CD4-positive, alpha-beta T cell treated with Interleukin-17A for 1 hour (primary cell): Measurements from ENCODE around the gene PGM2.
"Not testable (repeated sequence)": the region's sequence is repeated elsewhere in the genome, so short reads cannot be mapped to it uniquely, and the experiment has no call there.

ENCODE experiments used
- DNase-seq: peaks from one replicate; pipeline ENCODE4 v3.0.0-alpha.2; 2020

Gene PGM2

DNA sequence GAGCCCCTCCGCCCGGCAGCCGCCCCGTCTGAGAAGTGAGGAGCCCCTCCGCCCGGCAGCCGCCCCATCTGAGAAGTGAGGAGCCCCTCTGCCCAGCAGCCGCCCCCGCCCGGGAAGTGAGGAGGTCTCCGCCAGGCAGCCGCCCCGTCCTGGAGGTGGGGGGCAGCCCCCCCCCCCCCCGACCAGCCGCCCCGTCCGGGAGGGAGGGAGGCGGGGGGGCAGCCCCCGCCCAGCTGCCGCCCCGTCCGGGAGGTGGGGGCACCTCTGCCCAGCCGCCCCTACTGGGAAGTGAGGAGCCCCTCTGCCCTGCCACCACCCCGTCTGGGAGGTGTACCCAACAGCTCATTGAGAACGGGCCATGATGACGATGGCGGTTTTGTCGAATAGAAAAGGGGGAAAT lies 6.0 kb upstream of the PGM2 start:
- not testable (repeated sequence) for DNase-seq

DNA sequence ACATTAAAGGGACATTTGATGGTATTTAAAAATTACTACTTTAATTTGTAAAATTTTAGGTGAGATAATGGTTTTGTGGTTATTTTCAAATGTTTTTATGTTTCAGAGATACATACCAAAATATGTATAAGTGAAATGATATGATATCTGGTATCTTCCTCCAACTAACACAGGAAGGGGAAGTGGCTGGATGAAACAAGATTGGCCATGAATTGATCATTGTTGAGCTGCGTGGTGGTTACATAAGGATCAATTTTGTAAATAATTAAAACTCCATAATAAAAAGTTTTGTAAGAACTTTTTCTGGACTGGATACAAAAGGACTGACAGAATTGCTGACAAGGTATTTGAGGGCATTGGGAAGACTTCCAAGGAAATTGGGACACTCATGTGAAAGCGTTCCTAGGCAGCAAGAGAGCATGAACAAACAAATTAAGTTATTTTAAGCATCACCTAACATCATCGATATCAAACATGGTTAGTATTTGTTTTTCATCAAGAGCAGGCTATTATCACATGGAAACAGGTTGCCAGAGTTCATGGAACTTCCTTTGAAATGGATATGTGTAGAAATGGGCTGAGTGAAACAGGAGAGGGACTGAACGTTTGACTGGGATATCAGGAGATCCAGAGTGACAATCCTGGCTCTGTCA lies 4.4 kb upstream of the PGM2 start:
- no peak for DNase-seq

DNA sequence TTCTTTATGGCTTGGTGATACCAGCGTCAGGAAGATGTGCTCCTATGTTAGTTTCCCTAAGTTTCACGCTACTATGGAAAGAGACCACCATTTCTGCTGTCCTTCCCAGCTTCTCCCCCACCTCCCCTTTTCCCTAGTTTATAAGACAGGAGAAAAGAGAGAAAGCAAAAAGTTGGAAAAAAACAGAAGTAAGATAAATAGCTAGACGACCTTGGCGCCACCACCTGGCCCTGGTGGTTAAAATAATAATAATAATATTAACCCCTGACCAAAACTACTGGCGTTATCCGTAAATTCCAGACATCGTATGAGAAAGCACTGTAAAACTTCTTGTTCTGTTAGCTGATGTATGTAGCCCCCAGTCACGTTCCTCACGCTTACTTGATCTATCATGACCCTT lies 985 bp upstream of the PGM2 start:
- not testable (repeated sequence) for DNase-seq

DNA sequence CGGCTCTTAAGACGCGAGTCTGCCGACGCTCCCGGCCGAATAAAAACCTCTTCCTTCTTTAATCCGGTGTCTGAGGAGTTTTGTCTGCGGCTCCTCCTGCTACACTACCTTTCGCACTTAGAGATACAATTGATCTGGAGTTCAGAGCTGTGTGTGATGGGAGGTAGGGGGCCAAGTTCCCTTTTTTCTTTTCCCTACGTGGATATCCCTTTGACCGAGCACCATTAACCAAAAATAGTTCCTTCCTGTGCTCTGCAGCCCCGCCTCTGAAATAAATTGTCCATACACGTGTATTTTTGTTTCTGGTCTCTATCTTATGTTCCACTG lies 555 bp upstream of the PGM2 start:
- DNase-seq = no peak

DNA sequence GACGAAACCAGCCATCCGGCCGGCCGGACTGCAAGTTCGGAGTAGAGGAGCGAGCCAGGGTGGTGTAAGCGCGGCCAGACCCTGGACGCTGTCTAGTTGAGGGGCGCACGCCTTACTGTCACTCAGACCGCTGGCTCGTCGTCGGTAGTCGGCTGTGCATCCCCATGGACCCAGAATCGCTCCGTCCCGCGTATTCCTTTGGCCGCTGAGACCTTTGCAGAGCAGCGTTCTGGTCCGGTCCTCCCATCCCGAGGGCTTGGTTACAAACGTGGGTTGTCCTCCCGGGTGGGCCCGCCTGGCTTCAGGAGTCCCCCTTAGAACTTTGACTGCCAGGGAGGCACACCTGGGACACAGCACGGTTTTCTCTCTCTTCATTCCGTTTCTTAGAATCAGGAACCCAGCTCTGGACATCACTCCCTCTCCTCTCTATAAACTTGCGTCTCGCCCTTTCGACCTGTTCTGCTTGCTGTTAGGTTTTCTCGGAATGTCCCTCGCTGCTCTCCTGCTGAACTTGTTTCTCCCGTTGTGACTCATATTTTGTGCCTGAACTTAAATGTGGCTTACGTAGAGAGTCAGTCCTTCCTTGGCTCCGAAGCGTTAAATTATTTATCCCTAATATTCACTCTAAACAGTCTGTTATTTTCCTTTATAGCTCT lies 672 bp downstream of the PGM2 start:
- no peak for DNase-seq

DNA sequence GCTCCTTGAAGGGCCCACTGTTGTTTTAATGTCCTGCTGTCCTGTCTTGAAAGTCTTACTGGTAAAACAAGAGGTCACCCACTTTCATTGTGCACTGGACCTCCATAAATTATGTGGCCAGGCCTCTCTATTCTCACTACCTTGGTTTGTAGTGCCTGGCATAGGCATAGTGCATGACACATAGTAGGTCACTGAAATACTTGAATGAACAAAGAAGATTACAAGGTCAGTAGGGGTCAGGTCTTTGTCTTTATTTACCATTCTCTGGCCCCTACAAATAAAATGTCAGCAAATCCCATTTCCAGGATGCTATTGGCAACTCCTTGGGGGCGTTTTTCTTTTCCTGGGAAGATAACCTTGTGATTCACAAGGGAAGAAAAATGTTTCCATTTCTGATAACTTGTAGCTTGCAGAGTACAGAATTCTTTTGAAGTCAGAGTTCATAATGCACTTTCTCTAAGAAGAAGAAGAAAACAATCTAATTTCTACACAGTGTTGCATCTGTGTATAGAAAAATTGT lies 1.4 kb downstream of the PGM2 start:
- no peak for DNase-seq

DNA sequence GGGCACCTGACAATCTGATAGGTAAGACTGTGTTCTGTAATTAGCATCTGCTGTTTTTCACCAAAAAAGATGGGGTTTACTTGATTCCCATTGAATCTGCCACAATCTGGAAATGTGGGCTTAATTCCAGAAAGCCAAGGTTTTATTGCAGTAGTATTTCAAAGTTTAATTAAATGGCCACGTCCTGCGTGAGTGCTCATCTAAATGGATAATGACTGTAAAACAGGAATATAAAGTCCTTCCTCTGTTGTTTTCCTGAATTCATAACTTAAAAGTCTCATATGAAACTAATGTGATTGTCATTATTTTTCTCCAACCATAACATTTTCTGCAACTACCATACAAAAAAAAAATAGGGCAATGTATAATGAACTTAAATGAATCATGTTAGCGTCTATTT lies 2.4 kb downstream of the PGM2 start:
- DNase-seq = no peak

DNA sequence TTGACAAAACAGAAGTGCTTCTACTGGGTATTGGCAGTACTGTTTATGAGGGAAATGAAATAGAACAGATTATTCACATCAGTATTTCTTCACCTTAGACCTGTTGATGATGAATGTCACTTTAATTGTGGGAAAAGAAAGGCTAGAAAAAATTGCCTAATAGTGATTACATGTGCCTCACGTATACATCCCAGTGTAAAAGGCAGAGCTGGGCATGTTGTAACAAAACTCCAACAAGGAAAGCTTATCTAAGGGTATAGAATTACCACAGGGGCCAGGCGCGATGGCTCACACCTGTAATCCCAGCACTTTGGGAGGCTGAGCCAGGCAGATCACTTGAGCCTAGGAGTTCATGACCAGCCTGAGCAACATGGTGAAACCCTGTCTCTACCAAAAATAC lies 4.2 kb downstream of the PGM2 start:
- DNase-seq = no peak

DNA sequence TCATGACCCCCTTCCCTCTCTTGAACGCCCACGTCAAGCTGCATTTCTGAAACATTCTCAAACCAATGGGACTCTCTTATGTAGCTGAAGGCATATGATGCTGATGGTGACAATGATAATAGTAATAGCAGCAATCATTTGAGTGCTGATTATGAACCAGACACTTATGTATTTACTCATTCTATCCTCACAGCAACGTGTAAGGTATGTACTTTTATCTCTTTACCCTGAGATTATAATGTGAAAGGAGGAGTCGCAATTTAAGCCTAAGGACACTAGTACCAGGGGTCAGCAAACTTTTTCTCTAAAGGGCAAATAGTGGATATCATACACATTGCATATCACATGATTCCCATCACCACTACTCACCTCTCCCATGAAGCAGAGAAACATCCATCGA lies 8.5 kb downstream of the PGM2 start:
- DNase-seq = no peak

DNA sequence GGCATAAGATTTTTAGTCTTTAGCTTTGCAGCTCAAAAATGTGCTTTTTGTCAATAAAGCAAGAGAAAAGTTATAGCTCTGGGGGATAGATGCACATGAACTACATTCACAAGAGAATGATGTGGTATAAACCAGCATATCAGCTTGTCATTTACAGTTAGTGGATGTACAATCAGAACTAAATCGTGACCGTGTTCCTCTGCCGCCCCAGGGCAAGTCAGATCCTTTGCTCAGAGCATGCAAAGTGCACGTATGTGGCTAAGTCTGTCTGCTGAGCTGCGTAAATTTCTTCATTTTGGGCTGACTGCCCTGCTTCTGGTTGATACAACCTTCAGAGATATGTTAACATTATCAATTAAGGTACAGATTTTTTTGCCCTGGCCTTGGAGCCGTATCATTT lies 9.3 kb downstream of the PGM2 start:
- no peak for DNase-seq

DNA sequence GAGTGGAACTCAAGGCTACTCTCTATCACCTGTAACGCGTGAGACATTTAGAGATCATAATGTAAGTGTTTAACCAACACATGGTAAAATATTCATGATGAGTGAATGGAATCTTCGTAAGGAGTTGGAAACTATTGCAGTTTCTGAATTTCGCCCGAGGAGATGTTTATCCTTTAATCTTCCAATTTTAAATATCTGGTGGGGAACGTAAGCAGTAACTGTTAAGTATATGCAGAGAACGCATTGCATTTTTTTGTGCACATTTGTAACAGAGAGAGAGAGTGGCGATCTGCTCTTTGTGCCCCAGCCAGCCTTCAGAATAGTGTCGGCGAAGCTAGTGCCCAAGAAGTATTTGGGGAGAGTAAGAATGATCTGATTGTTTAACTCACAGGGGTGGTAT lies 9.8 kb downstream of the PGM2 start:
- DNase-seq = no peak

DNA sequence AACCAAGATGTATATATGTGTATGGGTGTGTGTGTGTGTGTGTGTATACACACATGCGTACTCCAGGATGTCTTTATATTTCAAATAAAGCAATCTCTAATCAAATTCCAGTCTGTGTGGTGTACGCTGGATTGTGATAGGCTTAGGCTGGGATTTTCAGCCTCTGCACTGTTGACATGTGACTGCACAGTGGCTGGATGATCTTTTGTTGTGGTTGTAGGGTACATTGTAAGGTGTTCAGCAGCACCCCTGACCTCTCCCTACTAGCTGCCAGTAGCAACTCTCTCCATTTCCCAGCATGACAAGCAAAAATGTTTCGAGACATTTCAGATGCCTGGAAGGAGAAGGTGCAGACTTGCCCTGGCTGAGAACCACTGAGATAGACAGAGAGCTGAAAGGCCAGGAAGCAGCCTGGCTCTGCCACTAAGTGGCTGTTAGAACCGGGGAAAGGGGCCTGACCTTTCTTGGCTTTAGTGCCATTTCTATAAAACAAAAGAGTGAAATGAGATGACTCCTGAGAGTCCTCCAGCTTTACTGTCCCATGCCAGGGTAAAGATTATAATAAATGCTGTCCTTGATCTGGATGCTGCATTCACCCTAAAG lies 10.5 kb downstream of the PGM2 start:
- no peak for DNase-seq

DNA sequence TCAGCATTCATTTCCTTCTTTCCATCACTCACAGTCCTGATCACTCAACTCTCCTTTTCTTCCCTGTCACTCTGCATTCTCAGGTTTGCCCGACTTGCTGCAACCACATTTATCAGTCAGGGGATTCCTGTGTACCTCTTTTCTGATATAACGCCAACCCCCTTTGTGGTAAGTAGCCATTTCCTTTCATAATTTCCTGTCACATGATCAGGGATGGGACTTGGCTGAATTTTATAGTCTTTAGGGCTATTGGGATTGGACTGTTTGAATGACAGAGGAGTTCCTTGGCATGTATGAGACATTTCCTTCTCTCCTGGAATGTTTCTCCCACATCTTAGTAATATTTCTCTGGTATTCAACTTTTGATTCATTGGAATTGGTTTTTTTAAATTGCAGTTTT lies 11.0 kb downstream of the PGM2 start:
- peak; percentile 13 for DNase-seq

DNA sequence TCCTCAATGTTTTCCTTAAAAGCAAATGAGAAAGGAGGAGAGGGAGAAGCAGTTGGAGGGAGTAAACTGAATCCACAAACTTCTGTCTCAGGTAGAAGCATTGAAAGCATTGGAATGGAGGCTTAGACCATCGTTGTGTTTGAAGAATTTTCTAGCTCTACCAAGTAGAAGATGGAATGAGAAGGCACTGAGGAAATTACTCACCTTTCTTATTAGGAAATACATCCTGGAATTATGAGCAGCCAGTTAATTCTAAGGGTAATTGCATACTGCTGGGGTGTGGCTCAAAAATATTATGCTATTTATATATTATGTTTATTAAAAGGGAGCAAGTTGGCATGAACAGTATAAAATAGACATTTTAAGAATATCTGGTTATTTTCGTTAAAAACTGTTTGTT lies 12.9 kb downstream of the PGM2 start:
- no peak for DNase-seq

DNA sequence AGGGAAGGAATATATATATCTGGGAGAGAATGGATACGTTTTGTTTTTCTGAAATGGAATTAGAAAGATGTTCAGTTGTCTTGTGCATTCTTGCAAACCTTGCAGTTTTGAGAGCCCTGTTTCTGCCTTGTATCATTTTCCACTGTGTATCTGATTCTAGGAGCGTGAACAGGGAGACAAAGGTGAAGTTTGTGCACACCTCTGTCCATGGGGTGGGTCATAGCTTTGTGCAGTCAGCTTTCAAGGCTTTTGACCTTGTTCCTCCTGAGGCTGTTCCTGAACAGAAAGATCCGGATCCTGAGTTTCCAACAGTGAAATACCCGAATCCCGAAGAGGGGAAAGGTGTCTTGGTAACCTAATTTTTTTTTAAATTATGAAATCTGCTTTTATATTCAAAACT lies 17.7 kb downstream of the PGM2 start:
- no peak for DNase-seq

DNA sequence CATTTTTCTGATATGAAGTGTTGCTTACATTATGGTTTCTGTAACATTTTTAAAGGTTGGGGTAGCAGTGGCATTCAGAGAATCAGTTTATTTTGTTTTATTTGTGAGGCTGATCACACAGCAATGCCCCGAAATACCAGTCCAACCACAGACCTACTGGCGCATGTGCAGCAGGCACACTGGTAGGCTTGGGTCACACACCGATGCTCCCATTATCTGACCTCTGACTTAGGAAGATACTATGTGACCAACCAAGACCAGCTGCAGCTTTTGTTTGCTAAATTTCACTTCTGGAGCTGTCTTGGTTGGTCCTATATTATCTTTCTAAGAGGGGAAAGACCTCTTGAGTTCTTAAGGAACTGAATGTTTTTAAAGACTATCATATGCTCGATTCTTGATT lies 18.7 kb downstream of the PGM2 start:
- no peak for DNase-seq

DNA sequence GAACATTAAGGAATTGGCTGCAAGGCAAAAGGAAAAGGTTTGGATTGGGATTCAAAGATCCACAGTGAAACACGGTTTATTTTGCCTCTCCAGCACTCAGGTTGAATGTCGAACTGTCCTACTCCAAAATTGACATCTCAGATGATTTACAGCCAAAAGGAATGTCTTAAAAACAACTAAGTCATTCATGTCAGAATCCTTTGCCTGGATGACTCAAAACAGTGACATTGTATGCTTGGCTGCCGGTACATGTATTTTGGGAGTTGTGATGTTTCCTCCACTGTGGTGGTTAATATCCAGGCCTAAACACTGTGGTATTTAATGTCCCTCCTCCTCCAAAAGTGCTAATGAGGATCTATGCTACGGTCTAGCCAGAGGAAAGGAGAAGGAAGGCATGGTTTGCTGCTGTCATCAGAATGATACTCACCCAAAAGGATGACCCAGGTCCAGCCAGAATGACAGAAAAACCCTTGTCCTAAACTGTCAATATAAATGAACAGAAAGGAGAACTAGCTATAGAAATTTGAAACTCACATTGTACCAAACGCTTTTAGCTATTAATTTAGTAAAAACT lies 20.9 kb downstream of the PGM2 start:
- DNase-seq = no peak

DNA sequence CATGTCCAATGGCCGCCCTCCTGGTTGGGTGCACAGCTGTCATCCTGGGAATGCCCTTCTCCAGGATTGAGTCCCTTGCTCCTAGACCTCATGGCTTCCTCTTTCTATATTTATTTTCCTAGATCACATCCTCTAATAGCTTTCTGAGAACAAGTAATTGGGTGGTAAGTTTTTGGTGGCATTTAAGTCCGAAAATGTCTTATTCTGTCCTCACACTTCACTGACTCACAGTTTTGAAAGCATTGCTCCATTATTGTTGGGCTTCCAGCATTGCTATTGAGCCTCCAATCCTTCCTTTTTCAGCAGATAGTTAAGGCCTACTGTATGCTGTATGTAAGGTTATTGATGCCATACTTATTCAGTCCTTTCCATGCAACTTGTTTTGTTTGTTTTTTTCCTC lies 25.9 kb downstream of the PGM2 start:
- DNase-seq = no peak

DNA sequence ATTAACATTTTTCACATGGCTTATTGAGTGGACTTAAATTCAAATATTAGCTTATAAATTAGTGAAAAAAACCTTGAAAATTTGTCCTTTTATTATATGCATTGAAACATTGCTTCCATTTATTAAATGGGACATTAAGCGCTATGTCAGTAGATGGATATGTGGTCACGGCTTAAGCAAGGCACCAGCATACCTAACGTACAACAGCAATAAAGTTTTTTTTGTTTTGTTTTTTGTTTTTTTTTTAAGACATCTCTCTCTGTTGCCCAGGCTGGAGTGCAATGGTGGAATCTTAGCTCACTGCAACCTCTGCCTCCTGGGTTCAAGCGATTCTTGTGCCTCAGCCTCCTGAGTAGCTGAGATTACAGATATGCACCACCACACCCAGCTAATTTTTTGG lies 31.6 kb downstream of the PGM2 start:
- no peak for DNase-seq

DNA sequence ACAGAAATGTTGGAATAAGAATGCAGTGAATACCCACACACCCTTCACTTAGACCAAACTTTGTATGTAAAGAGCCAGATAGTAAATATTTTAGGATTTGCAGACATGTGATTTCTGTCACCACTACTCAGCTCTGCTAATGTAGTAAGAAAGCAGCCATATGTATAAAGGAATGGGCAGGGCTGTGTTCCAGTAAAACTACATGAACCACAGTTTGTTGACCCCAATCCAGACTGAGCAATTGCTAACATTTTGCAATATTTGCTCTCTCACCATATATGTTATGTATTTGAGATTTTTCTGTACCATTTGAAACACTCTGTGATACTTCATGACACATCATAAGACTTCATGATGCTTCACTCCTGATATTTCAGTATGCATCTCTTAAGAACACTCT lies 32.4 kb downstream of the PGM2 start:
- no peak for DNase-seq

DNA sequence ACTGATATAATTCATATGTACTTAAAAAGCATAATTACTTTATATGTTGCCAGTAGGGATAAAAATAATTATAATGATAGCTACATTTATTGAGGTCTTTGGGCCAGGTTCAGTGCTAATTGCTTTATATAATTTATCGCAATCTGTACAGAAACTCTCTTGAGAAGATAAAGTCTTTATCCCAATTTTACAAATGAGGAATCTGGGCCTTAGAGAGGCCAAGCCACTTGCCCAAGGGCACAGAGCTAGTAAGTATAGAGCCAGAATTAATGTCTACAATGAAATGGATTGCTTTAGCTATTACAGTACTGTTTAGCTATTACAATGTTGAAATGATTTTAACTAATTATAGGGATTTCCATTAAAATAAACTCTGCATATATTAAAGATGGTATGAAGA lies 33.8 kb downstream of the PGM2 start:
- no peak for DNase-seq

DNA sequence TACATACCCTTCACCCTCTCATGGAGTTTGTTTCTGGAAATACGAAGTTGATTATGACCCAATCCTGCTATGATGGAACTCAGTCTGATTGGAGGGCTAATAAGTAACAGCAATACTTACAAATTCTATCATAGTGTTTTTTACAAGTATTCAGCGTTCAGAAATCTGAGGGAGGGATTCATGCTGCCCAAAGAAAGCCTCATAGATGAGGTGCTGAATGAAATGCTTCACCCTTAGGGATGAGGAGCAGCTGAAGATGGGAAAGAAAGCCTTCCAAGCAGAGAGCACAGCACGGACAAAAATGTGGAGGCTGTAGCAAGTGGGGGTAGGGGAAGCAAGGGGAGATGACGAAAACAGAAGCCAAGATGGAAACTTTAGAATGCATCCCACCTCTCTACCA lies 36.5 kb downstream of the PGM2 start:
- no peak for DNase-seq

DNA sequence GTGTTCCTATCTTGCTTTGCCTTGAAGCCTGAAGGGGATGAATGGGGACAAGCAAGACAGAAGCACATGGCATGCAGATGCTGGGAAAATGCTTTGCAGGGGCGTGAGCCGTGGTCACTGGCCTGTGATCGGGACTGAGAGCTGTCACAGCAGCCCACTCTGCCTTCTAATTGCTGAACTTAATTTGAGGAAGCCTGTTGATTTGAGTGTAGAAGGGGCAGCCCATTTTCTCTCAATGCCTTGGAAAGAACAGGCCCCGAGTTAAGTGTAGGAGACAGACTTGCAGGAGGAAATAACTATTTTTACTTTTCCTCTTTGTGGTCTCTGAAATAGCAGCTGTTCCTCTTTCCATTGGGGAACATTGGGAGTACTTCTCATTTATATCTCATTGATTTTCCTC lies 38.3 kb downstream of the PGM2 start:
- no peak for DNase-seq

DNA sequence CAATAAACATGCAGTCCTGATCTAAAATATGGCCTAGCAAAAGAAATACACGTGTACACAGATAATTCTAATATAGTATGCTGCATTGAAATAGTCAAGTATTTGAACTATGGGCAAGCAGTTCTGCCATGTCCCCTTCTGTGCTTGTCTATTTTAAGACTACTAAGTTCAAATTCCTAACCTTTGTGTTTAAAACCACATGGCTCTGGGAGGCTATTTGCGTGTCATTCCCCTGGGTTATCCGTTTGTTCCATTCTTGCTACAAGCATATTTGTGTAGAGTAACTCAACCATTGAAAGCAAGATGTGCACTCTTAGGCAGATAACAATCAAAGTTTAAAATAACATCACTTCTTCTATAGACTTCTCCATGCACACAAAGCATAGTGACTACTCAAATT lies 39.0 kb downstream of the PGM2 start:
- DNase-seq = no peak
